ACHN (cell line): ENCODE results near the gene TRIM67.

Experiments used
- DNase-seq: peaks from one replicate; pipeline ENCODE4 v3.0.0-alpha.2; 2015
- in situ Hi-C: cut with HindIII; loops from 2 replicates; pipeline ENCODE4 v1.10.0; 2017; ENCODE audit warnings: low sequenced_read_pairs, low pct_ligation_motif_present, low pct_unique_long_range_greater_than_20kb

Gene TRIM67

DNA sequence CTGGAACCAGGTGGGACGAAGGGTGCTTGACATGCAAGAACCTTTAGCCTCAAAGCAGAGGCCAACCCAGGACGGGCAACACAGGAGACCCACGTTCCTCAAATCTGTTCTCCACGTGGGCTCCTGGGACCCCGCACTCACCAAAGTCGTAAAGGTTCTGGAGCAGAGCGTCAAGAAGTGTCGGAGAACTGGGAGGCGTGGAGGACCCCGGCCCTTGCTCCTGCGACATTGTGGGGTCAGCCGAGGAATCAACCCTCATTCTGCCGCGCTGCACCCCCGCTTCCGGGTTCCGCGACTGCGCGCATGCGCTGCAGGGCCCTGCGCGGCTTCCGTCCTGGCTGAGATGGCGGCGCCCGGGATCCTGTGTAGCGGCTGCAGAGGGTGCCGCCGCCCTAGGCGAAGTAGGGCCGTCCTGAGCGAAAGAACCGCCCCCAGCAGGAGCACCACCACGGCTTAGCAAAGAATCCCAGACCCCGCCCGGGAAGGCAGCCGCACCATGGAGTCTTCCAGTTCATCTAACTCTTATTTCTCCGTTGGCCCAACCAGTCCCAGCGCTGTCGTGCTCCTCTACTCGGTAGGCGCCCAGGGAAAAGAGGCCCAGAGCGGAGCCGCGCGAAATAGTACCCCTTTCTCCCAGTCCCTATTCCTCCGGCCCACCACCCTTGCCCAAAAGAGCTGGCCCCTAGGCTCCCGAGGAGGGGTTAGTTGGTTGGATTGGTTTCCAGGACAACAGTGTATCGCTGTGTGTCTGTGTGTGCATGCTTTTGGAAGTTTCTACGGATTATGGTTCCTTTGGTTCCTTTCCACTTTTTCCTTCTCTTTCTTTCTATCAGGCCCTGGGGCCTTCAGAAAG, 79.3 kb downstream of the TRIM67 start, which contains the start of gene GNPAT:
Gene GNPAT (plus strand): TSS at position 330 of the 853 bp plus-strand sequence. CDS start 167 bp downstream, at position 497.
- peak; percentile 89 for DNase-seq
- in situ Hi-C loops = no loop called here

DNA sequence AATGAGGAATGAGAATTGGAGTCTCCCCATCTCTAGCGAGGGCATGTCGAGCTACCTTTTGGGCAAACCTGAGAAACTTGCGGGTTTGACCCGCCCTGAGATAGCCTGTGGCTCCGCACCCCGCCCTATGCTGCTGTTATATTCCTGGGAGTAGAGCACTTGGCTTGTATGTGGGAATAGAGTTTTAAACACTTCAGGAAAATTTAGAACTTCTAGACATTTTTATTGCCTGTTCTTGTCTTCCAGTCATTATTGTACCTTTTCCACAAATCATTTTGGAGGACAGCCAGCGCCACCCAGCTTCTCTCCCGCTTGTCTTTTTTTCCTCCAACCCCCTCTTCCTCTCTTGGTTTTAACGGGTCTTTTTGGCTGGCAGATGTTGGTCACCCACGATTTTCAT, 79.9 kb downstream of the TRIM67 start:
- peak; percentile 38 for DNase-seq
- in situ Hi-C loops = no loop called here

DNA sequence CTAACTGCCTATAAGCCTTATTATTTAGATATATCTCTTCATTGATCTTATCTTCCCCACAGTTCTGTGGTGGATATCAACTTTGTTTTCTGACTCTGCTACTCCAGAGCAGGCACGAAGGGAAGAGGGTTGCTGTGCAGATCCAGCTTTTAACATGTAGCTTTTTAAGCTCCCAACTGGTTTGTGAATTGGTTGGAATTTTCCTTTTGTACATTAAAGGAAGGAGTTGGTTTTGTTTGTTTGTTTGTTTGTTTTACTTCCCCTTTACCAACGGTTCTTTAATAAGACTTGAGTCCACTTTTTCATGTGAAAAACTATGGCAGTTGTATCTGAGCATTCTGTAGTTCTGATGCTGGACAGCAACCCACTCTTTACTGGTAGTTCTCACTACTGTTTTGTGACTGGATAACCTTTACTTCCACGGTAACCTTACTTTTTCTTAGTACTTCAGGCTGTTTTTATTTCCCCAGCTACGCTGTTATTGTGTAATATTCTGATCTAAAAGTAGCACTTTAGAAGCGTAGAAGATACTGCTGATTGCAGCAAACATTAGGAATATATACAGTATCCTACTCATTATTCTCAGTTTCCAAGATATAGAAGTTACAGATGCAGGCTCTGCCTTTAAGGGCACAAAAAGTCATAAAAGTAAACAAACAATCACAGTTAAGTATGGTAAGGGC, 80.8 kb downstream of the TRIM67 start:
- peak; percentile 23 for DNase-seq
- in situ Hi-C loops = no loop called here

DNA sequence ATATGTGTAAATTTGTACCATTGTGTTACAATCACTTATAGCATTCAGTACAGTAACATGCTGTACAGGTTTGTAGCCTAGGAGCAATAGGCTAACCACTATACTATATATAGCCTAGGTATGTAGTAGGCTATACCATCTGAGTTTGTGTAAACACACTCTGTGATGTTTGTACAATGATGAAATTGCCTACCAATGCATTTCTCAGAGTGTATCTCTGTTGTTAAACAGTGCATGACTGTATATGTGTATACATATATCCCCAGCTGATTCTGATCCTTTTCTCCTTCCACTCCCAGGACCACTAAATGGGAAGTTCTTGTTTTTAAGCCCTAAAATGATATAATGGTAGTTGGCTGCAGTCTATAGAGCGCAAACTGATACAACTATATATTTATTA, 86.9 kb downstream of the TRIM67 start:
- in situ Hi-C loops = no loop called here
- no peak for DNase-seq

DNA sequence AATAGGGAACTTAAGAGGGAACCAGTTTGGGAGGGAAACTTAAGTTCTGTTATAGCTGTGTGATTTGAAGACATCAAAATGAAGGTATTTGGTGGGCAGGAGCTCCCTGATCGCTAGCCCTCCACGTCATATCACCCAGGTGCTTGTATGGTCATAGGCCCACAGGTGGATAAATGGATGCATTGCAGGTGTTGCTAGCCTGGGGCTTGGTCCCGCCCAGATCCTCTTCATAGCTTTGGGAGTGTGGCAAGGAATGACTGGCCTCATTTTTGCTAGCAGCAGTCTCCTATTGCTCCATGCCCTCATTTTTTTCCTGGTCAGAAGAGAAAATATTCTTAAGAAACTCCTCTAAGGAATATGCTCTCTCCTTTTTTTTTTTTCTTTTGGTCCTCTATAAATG, 90.5 kb downstream of the TRIM67 start:
- in situ Hi-C loops = no loop called here
- DNase-seq = no peak

DNA sequence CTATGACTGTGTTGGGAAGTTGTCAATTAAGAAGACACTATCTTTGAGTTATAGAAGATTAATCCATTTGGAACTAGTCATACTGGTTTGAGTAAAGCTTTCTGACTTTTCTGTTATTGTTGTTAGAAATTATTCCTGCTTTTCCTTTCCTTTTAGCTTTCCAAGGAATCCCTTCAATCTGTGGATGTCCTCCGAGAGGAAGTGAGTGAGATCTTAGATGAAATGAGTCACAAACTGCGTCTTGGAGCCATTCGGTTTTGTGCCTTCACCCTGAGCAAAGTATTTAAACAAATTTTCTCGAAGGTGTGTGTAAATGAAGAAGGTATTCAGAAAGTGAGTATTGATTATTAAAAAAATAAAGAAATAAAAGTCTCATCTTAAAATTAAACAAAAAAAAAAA, 98.5 kb downstream of the TRIM67 start:
- in situ Hi-C loops = no loop called here
- DNase-seq = no peak

DNA sequence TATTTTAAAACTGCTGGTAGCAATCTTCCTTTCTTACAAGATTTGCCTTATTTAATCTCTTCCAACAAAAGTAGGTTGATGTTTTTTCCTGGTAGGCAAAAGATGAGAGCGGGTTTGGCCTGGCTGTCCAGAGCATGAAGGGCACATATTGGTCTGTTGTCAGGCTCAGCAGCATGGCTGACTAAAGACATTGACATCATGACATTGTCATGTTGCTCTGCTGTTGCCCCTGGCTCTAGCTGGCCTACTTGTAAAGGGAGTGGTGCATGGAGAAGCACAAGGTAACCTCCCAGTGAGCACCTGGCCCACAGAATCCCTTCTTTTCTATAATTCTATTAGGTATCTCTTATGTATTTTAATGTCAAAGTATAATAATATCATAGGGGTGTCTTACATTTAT, 102.8 kb downstream of the TRIM67 start:
- in situ Hi-C loops = no loop called here
- DNase-seq = no peak

DNA sequence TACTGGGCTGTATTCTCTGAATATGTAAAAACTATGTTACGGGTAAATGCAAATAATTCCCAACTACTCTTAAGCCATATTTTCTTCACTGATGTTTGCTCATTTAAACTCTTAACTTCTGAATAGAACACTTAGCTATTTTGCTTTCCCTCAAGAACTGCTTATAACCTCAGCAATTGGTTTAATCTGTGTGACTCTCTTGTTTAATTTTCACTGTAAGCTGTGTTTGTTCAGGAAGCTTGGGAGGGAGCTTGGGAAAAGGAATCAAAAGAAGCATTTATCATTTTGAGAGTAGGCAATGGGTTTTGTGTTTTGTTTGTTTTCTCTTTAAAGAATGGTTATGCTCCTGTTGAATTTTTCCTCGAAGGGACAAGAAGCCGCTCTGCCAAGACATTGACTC, 103.5 kb downstream of the TRIM67 start:
- in situ Hi-C loops = no loop called here
- DNase-seq = no peak

DNA sequence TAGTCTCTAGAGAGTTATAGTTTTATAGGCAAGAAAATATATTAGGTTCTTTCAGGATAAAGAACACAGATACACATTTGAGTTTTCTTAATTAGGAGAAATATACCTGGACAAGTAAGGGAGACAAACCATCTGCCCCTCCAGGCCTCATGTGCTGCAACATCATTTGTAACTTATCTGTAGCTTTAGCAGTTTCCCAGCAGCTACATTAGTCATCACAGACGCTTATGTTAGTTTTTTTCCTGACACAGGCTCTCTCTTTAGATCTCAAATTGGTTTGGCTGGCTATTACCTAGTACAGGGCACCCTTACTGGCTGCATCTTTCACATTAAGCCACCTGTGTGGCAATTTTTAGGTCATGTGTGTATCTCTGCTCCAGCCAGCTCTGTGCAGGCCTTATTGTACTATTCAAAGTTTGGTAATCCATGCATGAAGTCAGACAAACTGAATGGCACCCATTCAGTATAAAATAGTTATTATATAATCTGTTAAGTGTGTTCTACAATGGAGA, 105.0 kb downstream of the TRIM67 start:
- no peak for DNase-seq
- in situ Hi-C loops = no loop called here
